A673 (cell line): Measurements from ENCODE around the gene PCGF6. TPM values are rescaled to one million over a fixed set of nuclear protein-coding genes. Genes with fewer than 3 reads are reported as not detected.

Source experiments
- BruUV-seq: library from RNA; stranded (reverse); fragments of 400-500 nt; replicated peaks from 2 replicates; lab custom pipeline; 2021; lab: Mats Ljungman, UMichigan
- CTCF ChIA-PET: fragments of 300-600 bp; sonication (Branson Sonifier 250); formaldehyde crosslinking; loops from one replicate; lab custom pipeline; 2022; ENCODE audit warnings: antibody characterized with exemption; lab: Charles Lee
- POLR2A ChIA-PET: fragments of 300-600 bp; sonication (Branson Sonifier 250); formaldehyde crosslinking; loops from one replicate; lab custom pipeline; 2022; ENCODE audit warnings: antibody characterized with exemption; ENCODE audit not compliant: low non-redundant PET; lab: Charles Lee
- DNase-seq: peaks from one replicate; pipeline ENCODE4 v3.0.0-alpha.2; 2015; ENCODE audit warnings: low spot score
- H3K27ac ChIP-seq: fragments of 200-600 bp; sonication (generic); 2 replicates; pipeline ENCODE4 v1.5.1; 2016; ENCODE audit warnings: mixed run types, low read depth, mild to moderate bottlenecking, mixed read lengths, antibody characterized with exemption, low read length; ENCODE audit not compliant: poor library complexity, severe bottlenecking
- H3K27me3 ChIP-seq: fragments of 200-600 bp; sonication (generic); replicated peaks from 2 replicates; pipeline ENCODE4 v1.6.1; 2017; ENCODE audit warnings: mixed run types, low read depth, mild to moderate bottlenecking, mixed read lengths, antibody characterized with exemption, low read length; ENCODE audit not compliant: insufficient read depth, poor library complexity
- H3K36me3 ChIP-seq: fragments of 200-600 bp; sonication (generic); 2 replicates; pipeline ENCODE4 v1.6.1; 2016; ENCODE audit warnings: mixed run types, mild to moderate bottlenecking, mixed read lengths, antibody characterized with exemption, low read length; ENCODE audit not compliant: insufficient read depth, poor library complexity, severe bottlenecking
- H3K4me1 ChIP-seq: fragments of 200-600 bp; sonication (generic); 2 replicates; pipeline ENCODE4 v1.6.1; 2017; ENCODE audit warnings: mixed run types, mild to moderate bottlenecking, mixed read lengths, antibody characterized with exemption, low read length; ENCODE audit not compliant: insufficient read depth, poor library complexity, severe bottlenecking
- H3K4me3 ChIP-seq: fragments of 200-600 bp; sonication (generic); 2 replicates; pipeline ENCODE4 v1.5.1; 2016; ENCODE audit warnings: low read depth, mixed run types, mild to moderate bottlenecking, mixed read lengths, low read length; ENCODE audit not compliant: poor library complexity, severe bottlenecking
- H3K9me3 ChIP-seq: fragments of 200-600 bp; sonication (generic); 2 replicates; pipeline ENCODE4 v1.6.1; 2016; ENCODE audit warnings: mixed run types, low read depth, mild to moderate bottlenecking, mixed read lengths, antibody characterized with exemption, low read length; ENCODE audit not compliant: poor library complexity, severe bottlenecking
- EZH2 ChIP-seq: fragments of 200-600 bp; sonication (generic); IDR thresholded peaks from 2 replicates; pipeline ENCODE4 v1.6.1; 2017; ENCODE audit warnings: borderline replicate concordance, low read depth, mild to moderate bottlenecking, mixed read lengths, antibody characterized with exemption, low read length; ENCODE audit not compliant: poor library complexity, severe bottlenecking
- intact Hi-C: fragments of 100-400 bp; cut with micrococcal nuclease; formaldehyde crosslinking; loops from one replicate; pipeline ENCODE4 v1.10.0; 2022; ENCODE audit not compliant: unreplicated experiment
- total RNA-seq: library from RNA; stranded (reverse); gene quantifications from 2 replicates; pipeline ENCODE4 v1.2.3, GENCODE V29; 2021
- TF ChIP-seq, protein P1 (sequence below): fragments of 300-800, 200-600 bp; sonication (generic); conservative IDR thresholded peaks from 2 replicates; pipeline ENCODE4 v1.5.1; 2017; ENCODE audit warnings: low read depth, mild to moderate bottlenecking, antibody characterized with exemption, low read length, moderate library complexity, mixed read lengths

PCGF6 gene
- total RNA-seq, 1 experiment from 2014 or later = 22.5 TPM

DNA sequence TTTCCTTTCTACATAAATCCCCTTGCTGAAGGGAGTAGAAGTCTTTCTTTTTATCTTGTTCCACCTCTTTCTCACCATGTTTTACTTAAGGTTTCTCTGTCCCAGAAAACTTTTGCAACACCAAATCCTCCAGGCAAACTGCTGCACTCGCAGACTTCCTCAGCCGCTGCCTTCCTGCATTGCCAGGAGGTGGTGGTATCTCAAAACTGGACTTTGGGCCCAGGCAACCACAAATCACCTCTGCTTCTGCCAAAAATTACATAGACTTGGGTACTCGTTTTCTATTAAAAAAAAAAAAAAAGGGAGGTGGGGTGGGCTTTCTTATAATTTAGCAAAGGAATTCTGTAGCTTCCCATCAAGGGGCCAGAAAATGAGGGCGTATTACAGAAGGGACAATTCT lies 59.4 kb downstream of the PCGF6 start:
- DNase-seq = no peak
- TF ChIP-seq EZH2 = no peak
- TF ChIP-seq, protein P1, sequence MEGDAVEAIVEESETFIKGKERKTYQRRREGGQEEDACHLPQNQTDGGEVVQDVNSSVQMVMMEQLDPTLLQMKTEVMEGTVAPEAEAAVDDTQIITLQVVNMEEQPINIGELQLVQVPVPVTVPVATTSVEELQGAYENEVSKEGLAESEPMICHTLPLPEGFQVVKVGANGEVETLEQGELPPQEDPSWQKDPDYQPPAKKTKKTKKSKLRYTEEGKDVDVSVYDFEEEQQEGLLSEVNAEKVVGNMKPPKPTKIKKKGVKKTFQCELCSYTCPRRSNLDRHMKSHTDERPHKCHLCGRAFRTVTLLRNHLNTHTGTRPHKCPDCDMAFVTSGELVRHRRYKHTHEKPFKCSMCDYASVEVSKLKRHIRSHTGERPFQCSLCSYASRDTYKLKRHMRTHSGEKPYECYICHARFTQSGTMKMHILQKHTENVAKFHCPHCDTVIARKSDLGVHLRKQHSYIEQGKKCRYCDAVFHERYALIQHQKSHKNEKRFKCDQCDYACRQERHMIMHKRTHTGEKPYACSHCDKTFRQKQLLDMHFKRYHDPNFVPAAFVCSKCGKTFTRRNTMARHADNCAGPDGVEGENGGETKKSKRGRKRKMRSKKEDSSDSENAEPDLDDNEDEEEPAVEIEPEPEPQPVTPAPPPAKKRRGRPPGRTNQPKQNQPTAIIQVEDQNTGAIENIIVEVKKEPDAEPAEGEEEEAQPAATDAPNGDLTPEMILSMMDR = no peak
- CTCF ChIA-PET = no interaction called here
- no peak overlapping the region for H3K27ac ChIP-seq
- intact Hi-C loops = no loop called here
- BruUV-seq = no TSS peak
- H3K9me3 ChIP-seq = no peaks in the 10 kb centered on the region
- H3K27me3 ChIP-seq = no peaks in the 10 kb centered on the region
- no peak overlapping the region for H3K4me3 ChIP-seq
- H3K4me1 ChIP-seq = no peaks in the 10 kb centered on the region
- H3K36me3 ChIP-seq = no peaks in the 10 kb centered on the region
- POLR2A ChIA-PET = interaction anchor here (0.5 kb wide), 1 partner anchor 10 kb away, joined by 5 read pairs; no protein-coding TSS in a partner anchor

DNA sequence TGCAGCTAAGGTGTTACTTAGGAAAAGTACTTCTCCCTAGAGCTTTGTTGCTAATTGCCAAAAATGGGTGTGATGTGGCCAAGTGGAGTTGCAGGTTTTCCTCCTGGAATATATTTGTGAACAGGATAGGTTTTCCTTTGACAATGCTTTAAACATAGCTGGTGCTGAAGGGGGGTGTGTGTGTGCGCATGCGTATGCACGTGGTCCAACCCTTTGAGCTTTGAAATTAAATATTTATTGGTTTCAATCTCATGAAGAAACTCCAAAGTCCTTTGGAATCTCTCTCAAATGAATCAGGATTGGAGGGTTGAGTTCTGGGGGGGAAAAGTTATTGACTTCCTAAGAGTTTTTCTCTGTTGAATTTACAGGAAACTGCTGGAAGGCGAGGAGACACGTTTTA lies 62.9 kb downstream of the PCGF6 start:
- CTCF ChIA-PET = no interaction called here
- no TSS peak for BruUV-seq
- H3K36me3 ChIP-seq = no peaks in the 10 kb centered on the region
- no peak for DNase-seq
- TF ChIP-seq, protein P1 = no peak
- TF ChIP-seq EZH2 = no peak
- POLR2A ChIA-PET = no interaction called here
- no peak overlapping the region for H3K4me3 ChIP-seq
- no peaks in the 10 kb centered on the region for H3K4me1 ChIP-seq
- no peaks in the 10 kb centered on the region for H3K27me3 ChIP-seq
- H3K27ac ChIP-seq = no peak overlapping the region
- intact Hi-C loops = no loop called here
- H3K9me3 ChIP-seq = no peaks in the 10 kb centered on the region

DNA sequence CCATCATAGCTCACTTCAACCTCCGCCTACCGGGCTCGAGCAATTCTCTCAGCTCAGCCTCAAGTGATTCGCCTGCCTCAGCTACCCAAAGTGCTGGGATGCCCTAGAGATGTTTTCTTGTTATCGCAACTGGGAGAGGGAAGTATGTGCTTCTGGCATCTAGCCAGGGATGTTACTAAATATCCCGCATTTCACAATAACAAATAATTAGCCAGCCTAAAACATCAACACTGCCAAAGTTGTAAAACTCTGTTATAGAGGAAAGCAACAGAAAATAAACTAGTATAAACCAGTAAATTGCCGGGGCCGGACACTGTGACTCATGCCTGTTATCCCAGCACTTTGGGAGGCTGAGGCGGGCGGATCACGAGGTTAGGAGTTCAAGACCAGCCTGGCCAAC lies 66.8 kb downstream of the PCGF6 start:
- peak; percentile 39 for DNase-seq
- H3K27ac ChIP-seq = no peak overlapping the region
- no peaks in the 10 kb centered on the region for H3K9me3 ChIP-seq
- no peak overlapping the region for H3K4me3 ChIP-seq
- TF ChIP-seq, protein P1 = no peak
- TF ChIP-seq EZH2 = no peak
- no peaks in the 10 kb centered on the region for H3K4me1 ChIP-seq
- ChIA-PET POLR2A (no interaction called here), CTCF (interaction anchor here (0.6 kb wide), 1 partner anchor 367 kb away, joined by 3 read pairs; no protein-coding TSS in a partner anchor)
- BruUV-seq = no TSS peak
- intact Hi-C loops = no loop called here
- no peaks in the 10 kb centered on the region for H3K36me3 ChIP-seq
- H3K27me3 ChIP-seq = no peaks in the 10 kb centered on the region
